Measurements from ENCODE around the gene PDE4B.

Gene PDE4B

DNA sequence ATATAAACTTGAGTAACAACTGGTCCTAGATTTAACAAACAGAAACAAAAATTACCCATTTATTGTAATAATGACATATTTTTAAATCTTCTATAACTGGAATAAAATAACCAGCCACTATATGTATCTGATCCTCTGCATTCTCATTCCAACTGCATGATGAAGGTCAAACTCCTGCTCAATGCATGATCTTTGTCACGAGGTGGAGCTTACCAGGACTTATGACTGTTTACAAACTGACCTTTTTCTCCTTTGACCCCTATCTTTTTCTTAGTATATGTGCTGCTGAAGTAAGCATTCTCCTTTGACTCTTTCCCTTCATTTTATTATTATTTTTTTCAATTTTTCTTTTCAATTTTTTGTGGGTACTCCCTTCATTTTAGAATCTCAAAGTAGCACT lies 252.2 kb downstream of the PDE4B start:
- Histone ChIP-seq H3K4me1 (ENCODE audit: insufficient read depth, low read length, severe bottlenecking) (peaks cover 7% of the 10 kb centered on the region), H2AFZ (ENCODE audit: low read length) (no peak overlapping the region), H3K27ac (ENCODE audit: low read depth, low read length, poor library complexity, severe bottlenecking) (no peak overlapping the region), H3F3A (ENCODE audit: insufficient read depth, low read length) (no peaks in the 10 kb centered on the region), H4K20me1 (ENCODE audit: insufficient read depth, low read length) (no peaks in the 10 kb centered on the region), H3K4me2 (ENCODE audit: low read length) (no peak overlapping the region), H3K9me3 (ENCODE audit: low read length) (no peaks in the 10 kb centered on the region), H3K36me3 (ENCODE audit: insufficient read depth, low read length) (no peaks in the 10 kb centered on the region), H3K9ac (ENCODE audit: low read length) (no peak overlapping the region), H3K79me2 (ENCODE audit: insufficient read depth, low read length) (no peaks in the 10 kb centered on the region), H3K27me3 (ENCODE audit: insufficient read depth, low read length) (no peaks in the 10 kb centered on the region), H3K4me3 (ENCODE audit: low read depth, low read length, poor library complexity, severe bottlenecking) (no peak overlapping the region), H3K9me2 (ENCODE audit: low read depth, low read length) (no peaks in the 10 kb centered on the region)
- TF ChIP-seq, protein P1, sequence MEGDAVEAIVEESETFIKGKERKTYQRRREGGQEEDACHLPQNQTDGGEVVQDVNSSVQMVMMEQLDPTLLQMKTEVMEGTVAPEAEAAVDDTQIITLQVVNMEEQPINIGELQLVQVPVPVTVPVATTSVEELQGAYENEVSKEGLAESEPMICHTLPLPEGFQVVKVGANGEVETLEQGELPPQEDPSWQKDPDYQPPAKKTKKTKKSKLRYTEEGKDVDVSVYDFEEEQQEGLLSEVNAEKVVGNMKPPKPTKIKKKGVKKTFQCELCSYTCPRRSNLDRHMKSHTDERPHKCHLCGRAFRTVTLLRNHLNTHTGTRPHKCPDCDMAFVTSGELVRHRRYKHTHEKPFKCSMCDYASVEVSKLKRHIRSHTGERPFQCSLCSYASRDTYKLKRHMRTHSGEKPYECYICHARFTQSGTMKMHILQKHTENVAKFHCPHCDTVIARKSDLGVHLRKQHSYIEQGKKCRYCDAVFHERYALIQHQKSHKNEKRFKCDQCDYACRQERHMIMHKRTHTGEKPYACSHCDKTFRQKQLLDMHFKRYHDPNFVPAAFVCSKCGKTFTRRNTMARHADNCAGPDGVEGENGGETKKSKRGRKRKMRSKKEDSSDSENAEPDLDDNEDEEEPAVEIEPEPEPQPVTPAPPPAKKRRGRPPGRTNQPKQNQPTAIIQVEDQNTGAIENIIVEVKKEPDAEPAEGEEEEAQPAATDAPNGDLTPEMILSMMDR (IDR thresholded peaks at IDR 0.05; ENCODE audit: low read length), result no peak
- no peak for TF ChIP-seq EZH2 (IDR thresholded peaks at IDR 0.05; ENCODE audit: borderline replicate concordance, low read length)

DNA sequence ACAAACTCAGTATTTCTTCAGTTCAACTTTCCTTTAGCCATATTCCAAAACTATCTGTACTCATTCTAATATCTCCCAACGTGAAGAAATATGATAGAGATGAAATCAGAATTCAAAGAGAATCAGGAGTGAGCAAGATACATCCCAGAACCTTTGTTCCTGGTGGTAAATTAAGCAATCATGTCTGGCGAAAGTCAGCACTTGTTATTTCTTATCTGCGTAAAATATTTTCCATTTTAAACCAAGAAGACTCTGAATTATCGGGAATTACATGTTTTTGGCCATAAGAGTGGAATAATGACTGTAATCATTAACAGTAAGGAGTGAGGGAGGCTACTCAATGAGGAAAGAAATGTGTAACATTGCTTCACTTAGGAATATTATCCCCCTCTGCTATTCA lies 253.7 kb downstream of the PDE4B start:
- H3K4me2 ChIP-seq (ENCODE audit: low read length), result no peak overlapping the region
- H3K79me2 ChIP-seq (ENCODE audit: insufficient read depth, low read length), result no peaks in the 10 kb centered on the region
- no peaks in the 10 kb centered on the region for H3K9me3 ChIP-seq (ENCODE audit: low read length)
- H3K27ac ChIP-seq (ENCODE audit: low read depth, low read length, poor library complexity, severe bottlenecking), result no peak overlapping the region
- no peak overlapping the region for H3K4me3 ChIP-seq (ENCODE audit: low read depth, low read length, poor library complexity, severe bottlenecking)
- H2AFZ ChIP-seq (ENCODE audit: low read length), result no peak overlapping the region
- H4K20me1 ChIP-seq (ENCODE audit: insufficient read depth, low read length), result no peaks in the 10 kb centered on the region
- no peaks in the 10 kb centered on the region for H3K27me3 ChIP-seq (ENCODE audit: insufficient read depth, low read length)
- TF ChIP-seq, protein P1 (IDR thresholded peaks at IDR 0.05; ENCODE audit: low read length), result no peak
- no peak for TF ChIP-seq EZH2 (IDR thresholded peaks at IDR 0.05; ENCODE audit: borderline replicate concordance, low read length)
- no peaks in the 10 kb centered on the region for H3K9me2 ChIP-seq (ENCODE audit: low read depth, low read length)
- H3K4me1 ChIP-seq (ENCODE audit: insufficient read depth, low read length, severe bottlenecking), result peaks cover 10% of the 10 kb centered on the region
- no peaks in the 10 kb centered on the region for H3F3A ChIP-seq (ENCODE audit: insufficient read depth, low read length)
- H3K9ac ChIP-seq (ENCODE audit: low read length), result no peak overlapping the region
- no peaks in the 10 kb centered on the region for H3K36me3 ChIP-seq (ENCODE audit: insufficient read depth, low read length)

DNA sequence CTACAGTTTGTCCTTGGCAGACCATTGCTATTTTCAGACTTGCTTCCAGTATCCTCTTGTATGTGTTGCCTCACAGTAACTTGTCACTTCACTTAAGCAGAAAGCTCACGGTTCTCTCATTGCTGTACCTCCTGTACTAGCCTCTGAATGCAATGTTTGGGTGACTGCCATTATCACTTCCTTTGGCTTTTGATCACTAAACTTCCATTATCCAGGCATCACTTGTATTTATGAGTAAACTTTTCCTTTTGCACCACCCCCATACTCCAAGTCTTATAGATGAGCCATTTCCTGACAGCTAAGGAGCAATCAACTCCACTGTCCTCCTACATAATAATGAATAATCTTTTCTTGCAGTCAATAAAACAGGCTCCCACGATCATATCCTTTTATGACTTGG lies 255.3 kb downstream of the PDE4B start:
- Histone ChIP-seq H3K27ac (ENCODE audit: low read depth, low read length, poor library complexity, severe bottlenecking) (no peak overlapping the region), H3K9me2 (ENCODE audit: low read depth, low read length) (no peaks in the 10 kb centered on the region), H3K4me1 (ENCODE audit: insufficient read depth, low read length, severe bottlenecking) (peaks cover 18% of the 10 kb centered on the region), H3F3A (ENCODE audit: insufficient read depth, low read length) (no peaks in the 10 kb centered on the region), H3K9ac (ENCODE audit: low read length) (no peak overlapping the region), H3K79me2 (ENCODE audit: insufficient read depth, low read length) (no peaks in the 10 kb centered on the region), H3K9me3 (ENCODE audit: low read length) (no peaks in the 10 kb centered on the region), H4K20me1 (ENCODE audit: insufficient read depth, low read length) (no peaks in the 10 kb centered on the region), H3K27me3 (ENCODE audit: insufficient read depth, low read length) (no peaks in the 10 kb centered on the region), H3K36me3 (ENCODE audit: insufficient read depth, low read length) (no peaks in the 10 kb centered on the region), H3K4me2 (ENCODE audit: low read length) (no peak overlapping the region), H2AFZ (ENCODE audit: low read length) (no peak overlapping the region), H3K4me3 (ENCODE audit: low read depth, low read length, poor library complexity, severe bottlenecking) (no peak overlapping the region)
- TF ChIP-seq, protein P1 (IDR thresholded peaks at IDR 0.05; ENCODE audit: low read length), result no peak
- TF ChIP-seq EZH2 (IDR thresholded peaks at IDR 0.05; ENCODE audit: borderline replicate concordance, low read length), result no peak
